Uterus (tissue), 2 donors: ENCODE results near the gene TYW5.

Experiments used
- POLR2A ChIP-seq, 2 donors: fragments of 450-650 bp; IDR thresholded peaks; one replicate each; pipeline ENCODE4 v1.6.1; 2016; ENCODE audit warnings: antibody characterized with exemption in 2 of 2, mild to moderate bottlenecking in 1 of 2, moderate library complexity in 1 of 2
- TF ChIP-seq, protein P1 (sequence below), 4 experiments: fragments of 200-600 bp in 2 of 4; fragments of 450-650 bp in 2 of 4; sonication (generic) in 2 of 4; IDR thresholded peaks; one replicate each; pipeline ENCODE4 v1.5.1; 2016 to 2019; ENCODE audit warnings: antibody characterized with exemption in 4 of 4, mild to moderate bottlenecking in 2 of 4, moderate library complexity in 1 of 4

DNA sequence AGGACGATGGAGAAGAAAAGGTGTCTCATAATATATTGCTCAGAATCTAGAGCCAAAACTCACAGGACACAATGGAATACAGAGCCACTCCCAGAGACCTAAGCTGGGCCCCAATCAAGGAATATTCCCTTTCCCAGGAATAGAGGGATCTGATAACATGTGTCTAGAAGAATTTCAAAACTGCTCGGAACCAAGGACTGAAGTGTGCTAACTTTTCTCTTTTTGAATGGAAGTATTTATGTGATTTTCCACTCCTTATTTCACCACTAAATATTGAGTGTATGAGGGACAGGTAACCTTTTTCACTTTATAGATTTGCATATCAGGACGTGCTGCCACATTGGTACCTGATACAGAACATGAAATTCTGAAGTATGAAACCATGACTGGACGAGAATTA lies 53.3 kb downstream of the TYW5 start:
- TF ChIP-seq POLR2A (IDR thresholded peaks at IDR 0.05), result no peak
- TF ChIP-seq, protein P1, sequence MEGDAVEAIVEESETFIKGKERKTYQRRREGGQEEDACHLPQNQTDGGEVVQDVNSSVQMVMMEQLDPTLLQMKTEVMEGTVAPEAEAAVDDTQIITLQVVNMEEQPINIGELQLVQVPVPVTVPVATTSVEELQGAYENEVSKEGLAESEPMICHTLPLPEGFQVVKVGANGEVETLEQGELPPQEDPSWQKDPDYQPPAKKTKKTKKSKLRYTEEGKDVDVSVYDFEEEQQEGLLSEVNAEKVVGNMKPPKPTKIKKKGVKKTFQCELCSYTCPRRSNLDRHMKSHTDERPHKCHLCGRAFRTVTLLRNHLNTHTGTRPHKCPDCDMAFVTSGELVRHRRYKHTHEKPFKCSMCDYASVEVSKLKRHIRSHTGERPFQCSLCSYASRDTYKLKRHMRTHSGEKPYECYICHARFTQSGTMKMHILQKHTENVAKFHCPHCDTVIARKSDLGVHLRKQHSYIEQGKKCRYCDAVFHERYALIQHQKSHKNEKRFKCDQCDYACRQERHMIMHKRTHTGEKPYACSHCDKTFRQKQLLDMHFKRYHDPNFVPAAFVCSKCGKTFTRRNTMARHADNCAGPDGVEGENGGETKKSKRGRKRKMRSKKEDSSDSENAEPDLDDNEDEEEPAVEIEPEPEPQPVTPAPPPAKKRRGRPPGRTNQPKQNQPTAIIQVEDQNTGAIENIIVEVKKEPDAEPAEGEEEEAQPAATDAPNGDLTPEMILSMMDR (IDR thresholded peaks at IDR 0.05), result no peak
